GM19463 (cell line): ENCODE results near the gene MCUR1.
A peak's percentile ranks its signal among the peaks of the same experiment; 100 is the strongest.
"Not testable (repeated sequence)": the region's sequence is repeated elsewhere in the genome, so short reads cannot be mapped to it uniquely, and the experiment has no call there.

Experiments used
- ATAC-seq: cut with Tn5 transposase; IDR thresholded peaks from one replicate; pipeline ENCODE4 v1.9.1; 2021; ENCODE audit warnings: mild to moderate bottlenecking, moderate library complexity; ENCODE audit not compliant: unreplicated experiment

MCUR1 gene

GRCh38 chr6:13780162-13780561 is 34.2 kb downstream of the MCUR1 start:
- not testable (repeated sequence) for ATAC-seq

GRCh38 chr6:13778028-13778427 is 36.3 kb downstream of the MCUR1 start:
- ATAC-seq = no peak

- no peak for ATAC-seq
Observed at GRCh38 chr6:13776602-13777001, 37.8 kb downstream of the MCUR1 start.

- not testable (repeated sequence) for ATAC-seq
Observed at GRCh38 chr6:13775466-13775865, 38.9 kb downstream of the MCUR1 start.

GRCh38 chr6:13772358-13773030 is 41.9 kb downstream of the MCUR1 start:
- not testable (repeated sequence) for ATAC-seq

GRCh38 chr6:13769655-13770053 is 44.7 kb downstream of the MCUR1 start:
- no peak for ATAC-seq

GRCh38 chr6:13769034-13769654 is 45.2 kb downstream of the MCUR1 start:
- ATAC-seq = no peak

- no peak for ATAC-seq
Observed at GRCh38 chr6:13767121-13767808, 47.1 kb downstream of the MCUR1 start.

GRCh38 chr6:13766201-13766634 is 48.1 kb downstream of the MCUR1 start:
- ATAC-seq = no peak

- ATAC-seq = no peak
Observed at GRCh38 chr6:13765570-13765969, 48.8 kb downstream of the MCUR1 start.

GRCh38 chr6:13764996-13765395 is 49.4 kb downstream of the MCUR1 start:
- no peak for ATAC-seq

- peak; percentile 59 for ATAC-seq
Observed at GRCh38 chr6:13763740-13764381, 50.5 kb downstream of the MCUR1 start.

- ATAC-seq = no peak
Observed at GRCh38 chr6:13762611-13763441, 51.5 kb downstream of the MCUR1 start.

GRCh38 chr6:13761361-13762036 is 52.9 kb downstream of the MCUR1 start:
- ATAC-seq = no peak

- no peak for ATAC-seq
Observed at GRCh38 chr6:13760307-13761304, 53.8 kb downstream of the MCUR1 start.

- ATAC-seq = no peak
Observed at GRCh38 chr6:13759025-13759424, 55.3 kb downstream of the MCUR1 start.

- ATAC-seq = no peak
Observed at GRCh38 chr6:13754644-13755043, 59.7 kb downstream of the MCUR1 start.

GRCh38 chr6:13743736-13744127 is 70.6 kb downstream of the MCUR1 start:
- ATAC-seq = no peak
